ENCODE data around the gene PCDHB16.
A peak's percentile ranks its signal among the peaks of the same experiment; 100 is the strongest.
"Not testable (repeated sequence)": the region's sequence is repeated elsewhere in the genome, so short reads cannot be mapped to it uniquely, and the experiment has no call there.

PCDHB16 gene

GRCh38 chr5:141182248-141182647 lies at the start of gene PCDHB16:
Gene PCDHB16, plus strand, starts transcription at chr5:141182387. Its CDS starts 173 bp downstream, at chr5:141182560.
- peak; percentile 30 for DNase-seq

DNA sequence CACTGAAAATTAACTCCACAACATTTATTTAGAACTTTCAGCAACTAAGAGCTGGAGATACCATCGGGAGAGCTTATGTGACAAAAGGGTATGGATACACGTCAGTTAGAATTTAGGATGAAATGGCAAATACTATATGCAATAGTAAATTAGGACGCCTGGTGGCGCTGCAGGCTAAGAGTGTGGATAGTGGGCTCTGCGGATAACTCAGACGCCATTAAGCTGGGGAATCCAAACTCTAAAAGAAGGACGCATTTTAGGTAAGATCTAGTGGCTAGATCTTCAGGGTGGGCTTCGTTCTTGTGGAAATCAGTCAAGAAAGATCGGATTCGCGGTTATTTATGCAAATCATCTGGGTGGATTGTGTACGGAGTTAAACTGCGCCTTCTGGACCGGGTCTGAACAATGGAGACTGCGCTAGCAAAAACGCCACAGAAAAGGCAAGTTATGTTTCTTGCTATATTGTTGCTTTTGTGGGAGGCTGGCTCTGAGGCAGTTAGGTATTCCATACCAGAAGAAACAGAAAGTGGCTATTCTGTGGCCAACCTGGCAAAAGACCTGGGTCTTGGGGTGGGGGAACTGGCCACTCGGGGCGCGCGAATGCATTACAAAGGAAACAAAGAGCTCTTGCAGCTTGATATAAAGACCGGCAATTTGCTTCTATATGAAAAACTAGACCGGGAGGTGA lies 47.0 kb upstream of the PCDHB16 start, which contains the start of gene PCDHB5:
TSS of gene PCDHB5 (plus strand) at position 177 of the 688 bp plus-strand sequence. CDS start at position 406, 229 bp downstream.
- DNase-seq: no peak

- DNase-seq: no peak
Measured at GRCh38 chr5:141135718-141136266, 46.4 kb upstream of the PCDHB16 start.

DNA sequence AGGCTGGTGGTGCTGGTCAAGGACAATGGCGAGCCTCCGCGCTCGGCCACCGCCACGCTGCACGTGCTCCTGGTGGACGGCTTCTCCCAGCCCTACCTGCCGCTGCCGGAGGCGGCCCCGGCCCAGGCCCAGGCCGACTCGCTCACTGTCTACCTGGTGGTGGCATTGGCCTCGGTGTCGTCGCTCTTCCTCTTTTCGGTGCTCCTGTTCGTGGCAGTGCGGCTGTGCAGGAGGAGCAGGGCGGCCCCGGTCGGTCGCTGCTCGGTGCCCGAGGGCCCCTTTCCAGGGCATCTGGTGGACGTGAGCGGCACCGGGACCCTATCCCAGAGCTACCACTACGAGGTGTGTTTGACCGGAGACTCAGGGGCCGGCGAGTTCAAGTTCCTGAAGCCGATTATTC lies 44.8 kb upstream of the PCDHB16 start:
- DNase-seq: not testable (repeated sequence)

- DNase-seq: no peak
Measured at GRCh38 chr5:141149812-141150211, 32.4 kb upstream of the PCDHB16 start, which contains the start of gene PCDHB6. Gene PCDHB6, plus strand, starts transcription at chr5:141150057. Its CDS starts 201 bp downstream, at chr5:141150258.

GRCh38 chr5:141150224-141150992 lies 31.8 kb upstream of the PCDHB16 start:
- DNase-seq: no peak

- DNase-seq: no peak
Measured at GRCh38 chr5:141150993-141151325, 31.2 kb upstream of the PCDHB16 start.

DNA sequence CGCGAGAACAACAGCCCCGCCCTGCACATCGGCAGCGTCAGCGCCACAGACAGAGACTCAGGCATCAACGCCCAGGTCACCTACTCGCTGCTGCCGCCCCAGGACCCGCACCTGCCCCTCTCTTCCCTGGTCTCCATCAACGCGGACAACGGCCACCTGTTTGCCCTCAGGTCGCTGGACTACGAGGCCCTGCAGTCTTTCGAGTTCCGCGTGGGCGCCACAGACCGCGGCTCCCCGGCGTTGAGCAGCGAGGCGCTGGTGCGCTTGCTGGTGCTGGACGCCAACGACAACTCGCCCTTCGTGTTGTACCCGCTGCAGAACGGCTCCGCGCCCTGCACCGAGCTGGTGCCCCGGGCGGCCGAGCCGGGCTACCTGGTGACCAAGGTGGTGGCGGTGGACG lies 30.6 kb upstream of the PCDHB16 start:
- not testable (repeated sequence) for DNase-seq

DNA sequence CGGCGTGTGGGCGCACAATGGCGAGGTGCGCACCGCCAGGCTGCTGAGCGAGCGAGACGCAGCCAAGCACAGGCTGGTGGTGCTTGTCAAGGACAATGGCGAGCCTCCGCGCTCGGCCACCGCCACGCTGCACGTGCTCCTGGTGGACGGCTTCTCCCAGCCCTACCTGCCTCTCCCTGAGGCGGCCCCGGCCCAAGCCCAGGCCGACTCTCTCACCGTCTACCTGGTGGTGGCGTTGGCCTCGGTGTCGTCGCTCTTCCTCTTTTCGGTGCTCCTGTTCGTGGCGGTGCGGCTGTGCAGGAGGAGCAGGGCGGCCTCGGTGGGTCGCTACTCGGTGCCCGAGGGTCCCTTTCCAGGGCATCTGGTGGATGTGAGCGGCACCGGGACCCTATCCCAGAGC lies 30.1 kb upstream of the PCDHB16 start:
- DNase-seq: not testable (repeated sequence)

GRCh38 chr5:141155540-141156374 lies 26.4 kb upstream of the PCDHB16 start:
- no peak for DNase-seq

- not testable (repeated sequence) for DNase-seq
Measured at GRCh38 chr5:141157356-141157755, 24.8 kb upstream of the PCDHB16 start.

GRCh38 chr5:141157901-141158300 lies 24.3 kb upstream of the PCDHB16 start:
- not testable (repeated sequence) for DNase-seq

DNA sequence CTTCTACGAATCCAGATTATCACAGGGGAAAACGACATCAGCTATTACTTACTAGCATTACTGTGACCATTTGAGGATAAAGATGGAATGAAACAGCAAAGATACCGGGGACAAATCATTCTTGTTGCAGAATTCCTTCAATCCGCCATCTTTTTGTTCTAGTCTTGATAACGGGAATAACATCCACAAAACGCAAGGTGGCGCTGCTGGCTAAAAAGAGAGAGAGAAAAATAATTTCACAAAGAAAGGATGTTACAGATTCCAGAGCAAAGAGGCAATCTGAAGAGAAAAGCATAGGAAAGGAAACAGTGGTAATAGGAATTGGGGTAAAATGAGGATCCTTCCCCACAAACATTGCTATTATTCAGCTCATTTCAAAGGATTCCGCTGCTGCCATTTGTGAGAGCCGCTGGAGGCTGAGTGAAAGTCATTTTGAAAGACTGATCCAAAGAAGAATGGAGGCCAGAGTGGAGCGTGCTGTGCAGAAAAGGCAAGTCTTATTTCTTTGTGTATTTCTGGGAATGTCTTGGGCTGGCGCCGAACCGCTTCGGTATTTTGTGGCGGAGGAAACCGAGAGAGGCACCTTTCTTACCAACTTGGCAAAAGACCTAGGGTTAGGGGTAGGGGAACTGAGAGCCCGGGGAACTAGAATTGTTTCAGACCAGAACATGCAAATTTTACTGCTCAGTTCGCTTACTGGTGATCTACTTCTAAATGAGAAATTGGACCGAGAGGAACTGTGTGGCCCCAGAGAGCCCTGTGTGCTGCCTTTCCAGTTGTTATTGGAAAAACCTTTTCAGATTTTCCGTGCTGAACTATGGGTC lies 9.6 kb upstream of the PCDHB16 start, which contains the start of gene PCDHB7:
TSS of gene PCDHB7 (plus strand) at position 264 of the 824 bp plus-strand sequence. CDS start at position 456, 192 bp downstream.
- DNase-seq: no peak

DNA sequence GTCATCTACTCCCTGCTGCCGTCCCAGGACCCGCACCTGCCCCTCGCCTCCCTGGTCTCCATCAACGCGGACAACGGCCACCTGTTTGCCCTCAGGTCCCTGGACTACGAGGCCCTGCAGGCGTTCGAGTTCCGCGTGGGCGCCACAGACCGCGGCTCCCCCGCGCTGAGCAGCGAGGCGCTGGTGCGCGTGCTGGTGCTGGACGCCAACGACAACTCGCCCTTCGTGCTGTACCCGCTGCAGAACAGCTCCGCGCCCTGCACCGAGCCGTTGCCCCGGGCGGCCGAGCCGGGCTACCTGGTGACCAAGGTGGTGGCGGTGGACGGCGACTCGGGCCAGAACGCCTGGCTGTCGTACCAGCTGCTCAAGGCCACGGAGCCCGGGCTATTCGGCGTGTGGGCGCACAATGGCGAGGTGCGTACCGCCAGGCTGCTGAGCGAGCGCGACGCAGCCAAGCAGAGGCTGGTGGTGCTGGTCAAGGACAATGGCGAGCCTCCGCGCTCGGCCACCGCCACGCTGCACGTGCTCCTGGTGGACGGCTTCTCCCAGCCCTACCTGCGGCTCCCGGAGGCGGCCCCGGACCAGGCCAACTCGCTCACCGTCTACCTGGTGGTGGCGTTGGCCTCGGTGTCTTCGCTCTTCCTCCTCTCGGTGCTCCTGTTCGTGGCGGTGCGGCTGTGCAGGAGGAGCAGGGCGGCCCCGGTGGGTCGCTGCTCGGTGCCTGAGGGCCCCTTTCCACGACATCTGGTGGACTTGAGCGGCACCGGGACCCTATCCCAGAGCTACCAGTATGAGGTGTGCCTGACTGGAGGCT lies 7.7 kb upstream of the PCDHB16 start:
- not testable (repeated sequence) for DNase-seq

DNA sequence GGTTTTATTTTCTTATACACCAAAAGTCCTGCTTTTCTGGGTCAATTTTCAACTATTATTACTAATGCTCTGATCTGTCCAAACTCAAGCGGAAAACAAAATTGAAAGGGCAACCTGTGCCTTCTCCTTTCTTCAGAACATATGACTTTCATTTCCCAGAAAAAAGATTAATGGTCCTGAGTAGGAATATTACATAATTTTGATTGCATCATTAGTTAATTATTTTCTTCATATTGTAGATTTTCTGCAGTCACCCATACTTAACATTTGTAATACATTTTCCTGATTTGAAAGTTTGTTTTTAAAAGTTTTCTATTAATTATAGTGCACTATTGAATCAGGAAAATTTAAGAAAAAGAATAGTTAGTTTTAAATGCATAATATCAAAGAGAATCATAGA lies 6.3 kb upstream of the PCDHB16 start:
- DNase-seq: no peak

DNA sequence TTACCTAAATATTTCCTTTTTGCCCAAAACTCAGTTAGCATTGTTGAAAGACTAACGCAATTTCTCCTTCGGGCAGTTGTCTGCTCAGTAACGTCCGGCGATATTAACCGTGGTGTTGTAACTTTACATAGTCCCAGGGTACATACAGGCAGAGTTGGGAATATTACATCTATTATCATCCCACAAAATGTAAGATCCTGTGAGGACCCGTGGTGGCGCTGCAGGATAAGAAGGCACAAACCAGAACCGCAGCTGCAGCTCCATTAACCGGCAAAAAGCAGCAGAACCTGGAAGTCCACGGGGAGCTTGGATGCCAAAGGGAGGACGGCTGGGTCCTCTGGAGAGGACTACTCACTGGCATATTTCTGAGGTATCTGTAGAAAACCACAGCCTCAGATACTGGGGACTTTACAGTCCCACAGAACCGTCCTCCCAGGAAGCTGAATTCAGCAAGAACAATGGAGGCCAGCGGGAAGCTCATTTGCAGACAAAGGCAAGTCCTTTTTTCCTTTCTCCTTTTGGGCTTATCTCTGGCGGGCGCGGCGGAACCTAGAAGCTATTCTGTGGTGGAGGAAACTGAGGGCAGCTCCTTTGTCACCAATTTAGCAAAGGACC lies 4.5 kb upstream of the PCDHB16 start, which contains the start of gene PCDHB8:
TSS of gene PCDHB8 (plus strand) at position 214 of the 615 bp plus-strand sequence. CDS start at position 459, 245 bp downstream.
- not testable (repeated sequence) for DNase-seq

- not testable (repeated sequence) for DNase-seq
Measured at GRCh38 chr5:141179371-141179770, 2.8 kb upstream of the PCDHB16 start.

- not testable (repeated sequence) for DNase-seq
Measured at GRCh38 chr5:141179876-141180275, 2.3 kb upstream of the PCDHB16 start.

DNA sequence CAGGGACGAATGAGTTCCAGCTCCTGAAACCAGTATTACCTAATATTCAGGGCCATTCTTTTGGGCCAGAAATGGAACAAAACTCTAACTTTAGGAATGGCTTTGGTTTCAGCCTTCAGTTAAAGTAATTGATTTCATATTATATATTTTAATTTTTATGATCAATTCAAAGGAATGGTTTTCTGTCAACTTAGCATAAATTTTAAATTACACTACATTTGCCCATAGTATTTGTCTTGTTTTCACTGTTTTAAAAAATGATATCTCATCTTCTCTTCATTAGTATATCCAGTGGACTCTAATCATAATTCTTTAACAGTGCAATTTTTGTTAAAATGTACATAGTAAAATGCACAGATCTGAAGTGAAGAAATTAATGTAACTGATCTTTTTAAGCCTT lies 1.9 kb upstream of the PCDHB16 start:
- no peak for DNase-seq

Data from right hindlimb (tissue), 1 donor.